Fibroblast of mammary gland (primary cell): ENCODE data around the gene ENDOD1.
A peak's percentile ranks its signal among the peaks of the same experiment; 100 is the strongest.

ENCODE experiments used
- DNase-seq: peaks from one replicate; pipeline ENCODE4 v3.0.0-alpha.2; 2010; ENCODE audit warnings: low read depth
- H3K4me3 ChIP-seq: 2 replicates; pipeline ENCODE4 v1.5.1; 2011; ENCODE audit warnings: low read depth, mild to moderate bottlenecking, low read length, moderate library complexity; ENCODE audit not compliant: control insufficient read depth
- TF ChIP-seq, protein P1 (sequence below): conservative IDR thresholded peaks from 2 replicates; pipeline ENCODE4 v1.5.1; 2011; ENCODE audit warnings: low read depth, low read length, inconsistent platforms; ENCODE audit not compliant: control insufficient read depth, insufficient read depth

The ENDOD1 gene

DNA sequence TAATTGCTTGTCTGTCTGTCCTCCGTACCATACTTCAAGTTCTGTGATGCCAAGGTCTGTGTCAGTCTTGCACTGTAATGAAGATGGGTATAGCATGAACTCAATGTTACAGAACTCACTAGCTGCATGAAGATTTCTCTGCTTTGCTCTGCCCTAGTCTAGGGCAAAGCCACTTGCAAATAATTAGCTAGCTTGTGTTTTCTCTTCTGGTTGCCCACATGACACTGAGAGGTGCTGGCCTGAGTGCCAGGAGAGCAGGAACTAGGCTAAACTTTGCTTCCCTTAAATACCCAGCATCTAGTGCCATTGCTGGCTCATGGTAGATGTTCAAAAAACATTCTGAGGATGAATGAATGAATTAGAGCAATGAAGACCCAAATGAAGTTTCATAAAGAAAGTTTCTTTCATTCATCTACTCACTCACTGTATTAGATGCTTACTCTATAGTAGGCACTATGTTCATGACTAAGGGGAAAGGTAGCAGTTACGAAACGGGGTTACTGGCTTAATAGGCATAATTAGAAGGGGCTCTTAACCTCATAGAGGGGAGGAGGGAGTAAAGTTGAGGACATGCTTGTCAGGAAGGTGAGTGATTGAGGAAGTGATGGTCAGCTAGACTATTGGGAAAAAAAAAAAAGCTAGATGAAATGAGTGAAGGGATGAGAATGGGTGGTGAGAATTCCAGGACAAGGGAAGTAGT lies 4.4 kb upstream of the ENDOD1 start:
- TF ChIP-seq, protein P1, sequence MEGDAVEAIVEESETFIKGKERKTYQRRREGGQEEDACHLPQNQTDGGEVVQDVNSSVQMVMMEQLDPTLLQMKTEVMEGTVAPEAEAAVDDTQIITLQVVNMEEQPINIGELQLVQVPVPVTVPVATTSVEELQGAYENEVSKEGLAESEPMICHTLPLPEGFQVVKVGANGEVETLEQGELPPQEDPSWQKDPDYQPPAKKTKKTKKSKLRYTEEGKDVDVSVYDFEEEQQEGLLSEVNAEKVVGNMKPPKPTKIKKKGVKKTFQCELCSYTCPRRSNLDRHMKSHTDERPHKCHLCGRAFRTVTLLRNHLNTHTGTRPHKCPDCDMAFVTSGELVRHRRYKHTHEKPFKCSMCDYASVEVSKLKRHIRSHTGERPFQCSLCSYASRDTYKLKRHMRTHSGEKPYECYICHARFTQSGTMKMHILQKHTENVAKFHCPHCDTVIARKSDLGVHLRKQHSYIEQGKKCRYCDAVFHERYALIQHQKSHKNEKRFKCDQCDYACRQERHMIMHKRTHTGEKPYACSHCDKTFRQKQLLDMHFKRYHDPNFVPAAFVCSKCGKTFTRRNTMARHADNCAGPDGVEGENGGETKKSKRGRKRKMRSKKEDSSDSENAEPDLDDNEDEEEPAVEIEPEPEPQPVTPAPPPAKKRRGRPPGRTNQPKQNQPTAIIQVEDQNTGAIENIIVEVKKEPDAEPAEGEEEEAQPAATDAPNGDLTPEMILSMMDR: no peak
- no peak overlapping the region for H3K4me3 ChIP-seq
- no peak for DNase-seq

DNA sequence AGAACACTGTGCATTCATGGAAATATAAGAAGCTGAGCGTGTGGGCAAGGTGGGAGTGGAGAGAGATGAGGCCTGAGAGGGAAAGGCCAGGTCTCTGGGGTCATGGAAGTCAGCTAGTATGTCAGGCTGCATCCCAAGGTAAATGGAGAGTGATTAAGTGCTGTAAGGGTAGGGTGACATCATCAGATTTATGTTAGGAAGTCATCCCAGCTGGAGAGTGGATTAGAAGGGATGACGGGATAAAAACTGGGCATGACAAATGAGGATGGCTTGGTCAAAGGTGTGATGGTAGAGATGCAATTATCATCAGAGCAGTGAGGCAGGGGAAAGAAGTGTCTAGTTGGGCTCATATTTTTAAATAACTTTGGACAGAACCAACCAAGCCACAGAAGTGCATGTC lies 3.5 kb upstream of the ENDOD1 start:
- TF ChIP-seq, protein P1: no peak
- no peak overlapping the region for H3K4me3 ChIP-seq
- DNase-seq: no peak

DNA sequence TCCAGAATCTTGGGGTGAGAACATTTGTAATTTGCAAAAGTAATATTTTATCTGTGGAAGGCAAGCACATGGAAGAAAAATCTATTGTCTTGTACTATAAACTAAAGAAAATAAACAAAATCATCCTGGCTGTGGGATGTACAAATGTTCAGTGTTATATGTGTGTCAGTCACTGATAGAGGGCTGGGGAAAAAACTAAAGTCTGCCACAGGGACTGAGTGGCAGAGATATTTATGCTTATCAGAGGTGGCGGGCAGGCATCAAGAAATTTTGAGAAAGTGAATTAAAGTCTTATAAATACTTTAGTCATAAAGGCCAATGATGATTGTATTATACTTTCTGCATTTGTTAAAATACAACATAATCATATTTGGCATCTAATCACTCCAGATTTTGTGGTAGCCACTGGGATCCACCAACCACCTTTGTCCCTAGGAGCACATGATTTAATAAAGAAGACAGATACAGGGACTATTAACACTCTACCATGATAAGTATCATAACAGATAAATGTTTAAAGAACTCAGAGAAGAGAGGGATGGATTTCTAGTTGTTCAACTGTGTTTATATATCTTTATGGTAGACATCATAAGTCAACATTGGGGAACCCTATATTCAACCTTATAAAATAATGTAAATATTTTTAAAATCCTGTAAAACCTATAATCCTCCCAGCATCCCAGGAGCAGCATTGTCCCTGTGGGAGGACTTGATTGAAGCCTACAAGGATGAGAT lies 2.6 kb upstream of the ENDOD1 start:
- DNase-seq: no peak
- H3K4me3 ChIP-seq: no peak overlapping the region
- TF ChIP-seq, protein P1: no peak

DNA sequence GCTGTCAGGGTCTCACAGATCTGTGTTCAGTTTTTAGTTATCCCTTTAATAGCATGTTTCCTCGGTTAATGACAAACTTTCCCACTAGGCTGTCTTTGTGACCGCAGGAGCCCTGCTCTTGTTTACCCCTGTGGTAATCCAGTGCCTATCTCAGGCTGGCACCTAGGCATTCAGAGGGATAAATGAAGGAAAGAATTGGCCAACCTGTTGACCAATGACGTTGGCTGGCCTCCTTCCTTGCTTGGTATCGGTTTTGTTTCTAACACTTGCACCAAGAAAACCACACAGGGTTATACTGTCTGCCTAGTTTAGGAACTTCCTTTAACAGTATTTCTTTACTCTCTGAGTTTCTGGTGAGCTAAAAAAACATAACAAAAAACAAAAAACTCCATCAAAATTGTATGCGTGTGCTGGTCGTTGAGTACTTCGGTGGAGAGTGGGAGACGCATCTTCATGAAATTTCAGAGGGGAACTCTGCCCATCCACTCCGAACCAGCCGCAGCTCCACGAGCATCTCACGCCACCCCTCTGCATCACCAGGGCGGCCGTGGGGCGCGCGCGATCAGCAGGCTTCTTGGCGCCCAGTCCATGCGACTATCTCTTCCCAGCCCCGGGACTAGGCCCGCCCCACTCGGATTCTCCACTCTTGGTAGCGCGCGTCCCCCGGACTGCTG lies 563 bp upstream of the ENDOD1 start:
- H3K4me3 ChIP-seq: peak overlapping the region; percentile 58
- TF ChIP-seq, protein P1: no peak
- no peak for DNase-seq

DNA sequence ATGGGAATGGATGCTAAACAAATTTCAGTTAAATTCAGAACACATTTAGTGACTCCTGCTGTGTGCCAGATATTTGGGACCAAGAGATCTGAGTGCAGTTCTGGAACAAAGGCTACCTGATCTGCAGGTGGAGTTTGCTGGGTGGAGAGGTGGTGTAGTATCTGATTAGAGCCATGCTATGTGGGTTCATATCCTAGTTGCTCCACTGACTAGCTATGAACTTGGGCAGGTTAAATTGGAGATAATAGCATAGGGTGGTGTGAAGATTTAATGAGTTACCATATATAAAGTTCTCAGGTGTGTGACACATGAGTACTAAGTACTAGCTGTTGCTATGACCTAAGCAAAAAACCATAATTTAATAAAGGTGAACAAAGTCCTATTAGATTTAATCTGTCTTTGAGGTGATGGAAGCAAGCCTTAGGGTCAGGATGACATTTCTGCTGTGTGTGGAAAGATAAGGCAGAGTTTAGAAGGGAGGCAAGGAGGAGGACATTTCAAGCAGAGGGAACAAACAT lies 2.1 kb downstream of the ENDOD1 start:
- DNase-seq: no peak
- TF ChIP-seq, protein P1: no peak
- no peak overlapping the region for H3K4me3 ChIP-seq

DNA sequence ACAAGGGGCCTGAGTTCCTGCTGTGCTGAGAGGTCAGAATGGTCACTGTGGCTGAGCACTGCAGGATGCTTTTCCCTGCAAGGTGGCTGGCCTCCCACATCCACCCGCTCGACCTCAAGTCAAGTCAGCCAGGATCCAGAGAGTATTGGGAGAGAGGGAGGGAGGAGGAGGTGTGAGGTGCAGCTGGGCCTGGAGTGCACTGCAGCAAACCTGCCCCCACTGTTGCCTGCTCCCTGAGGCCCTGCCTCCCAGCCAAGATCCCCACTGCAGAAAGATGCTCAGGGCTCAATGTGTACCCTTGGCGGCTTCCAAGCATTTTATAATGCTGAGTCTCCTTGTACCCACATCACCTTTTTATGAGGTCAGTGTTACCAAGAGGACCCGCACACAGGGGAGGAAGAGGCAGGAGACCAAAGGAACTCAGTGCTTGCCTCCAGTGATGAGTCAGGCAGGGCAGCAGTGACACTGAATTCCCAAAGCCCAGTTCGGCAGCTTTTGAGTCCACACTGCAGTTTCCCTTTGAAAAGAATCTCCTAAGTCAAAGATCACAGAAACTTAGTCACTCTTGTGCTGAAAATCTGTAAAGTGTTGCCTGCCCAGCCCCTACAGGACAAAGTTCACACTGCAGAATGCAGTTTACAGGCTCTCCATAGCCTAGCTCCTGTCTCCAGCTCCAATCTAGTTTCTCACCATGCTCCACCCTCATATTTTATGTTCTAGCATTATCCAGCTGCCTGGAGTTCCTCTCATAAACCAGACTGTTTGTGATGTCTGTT lies 3.1 kb downstream of the ENDOD1 start:
- H3K4me3 ChIP-seq: no peak overlapping the region
- TF ChIP-seq, protein P1: peak; percentile 71
- peak; percentile 76 for DNase-seq
